ENCODE data around the gene ST8SIA4.

- TF ChIP-seq CTCF (IDR thresholded peaks at IDR 0.05 in 2 of 3, conservative IDR thresholded peaks at IDR 0.05 in 1 of 3; ENCODE audit: borderline replicate concordance in 1 of 3, insufficient read depth in 1 of 3, low read depth in 2 of 3, low read length in 2 of 3): no peak
- no peak for TF ChIP-seq RAD21 (IDR thresholded peaks at IDR 0.05; ENCODE audit: low read depth)
- no peak for TF ChIP-seq EZH2phosphoT487 (IDR thresholded peaks at IDR 0.05; ENCODE audit: borderline replicate concordance)
- no peak for TF ChIP-seq POLR2A (IDR thresholded peaks at IDR 0.05; ENCODE audit: borderline replicate concordance, extremely low read depth, insufficient read depth, insufficient read length)
- TF ChIP-seq REST (IDR thresholded peaks at IDR 0.05; ENCODE audit: low read depth): no peak
- TF ChIP-seq EZH2 (IDR thresholded peaks at IDR 0.05): no peak
- TF ChIP-seq POLR2AphosphoS5 (IDR thresholded peaks at IDR 0.05; ENCODE audit: low read depth, low read length): no peak
These were observed 134.9 kb downstream of the ST8SIA4 start for GRCh38 chr5:100768221-100768620.
